A673 (cell line): ENCODE measurements around the gene ENO3. TPM values are rescaled to one million over a fixed set of nuclear protein-coding genes. Genes with fewer than 3 reads are reported as not detected.
A peak's percentile ranks its signal among the peaks of the same experiment; 100 is the strongest.

Experiments used
- BruUV-seq: library from RNA; stranded (reverse); fragments of 400-500 nt; replicated peaks from 2 replicates; lab custom pipeline; 2021; lab: Mats Ljungman, UMichigan
- CTCF ChIA-PET: fragments of 300-600 bp; sonication (Branson Sonifier 250); formaldehyde crosslinking; loops from one replicate; lab custom pipeline; 2022; ENCODE audit warnings: antibody characterized with exemption; lab: Charles Lee
- POLR2A ChIA-PET: fragments of 300-600 bp; sonication (Branson Sonifier 250); formaldehyde crosslinking; loops from one replicate; lab custom pipeline; 2022; ENCODE audit warnings: antibody characterized with exemption; ENCODE audit not compliant: low non-redundant PET; lab: Charles Lee
- DNase-seq: peaks from one replicate; pipeline ENCODE4 v3.0.0-alpha.2; 2015; ENCODE audit warnings: low spot score
- H3K27ac ChIP-seq: fragments of 200-600 bp; sonication (generic); 2 replicates; pipeline ENCODE4 v1.5.1; 2016; ENCODE audit warnings: mixed run types, low read depth, mild to moderate bottlenecking, mixed read lengths, antibody characterized with exemption, low read length; ENCODE audit not compliant: poor library complexity, severe bottlenecking
- H3K27me3 ChIP-seq: fragments of 200-600 bp; sonication (generic); replicated peaks from 2 replicates; pipeline ENCODE4 v1.6.1; 2017; ENCODE audit warnings: mixed run types, low read depth, mild to moderate bottlenecking, mixed read lengths, antibody characterized with exemption, low read length; ENCODE audit not compliant: insufficient read depth, poor library complexity
- H3K36me3 ChIP-seq: fragments of 200-600 bp; sonication (generic); 2 replicates; pipeline ENCODE4 v1.6.1; 2016; ENCODE audit warnings: mixed run types, mild to moderate bottlenecking, mixed read lengths, antibody characterized with exemption, low read length; ENCODE audit not compliant: insufficient read depth, poor library complexity, severe bottlenecking
- H3K4me1 ChIP-seq: fragments of 200-600 bp; sonication (generic); 2 replicates; pipeline ENCODE4 v1.6.1; 2017; ENCODE audit warnings: mixed run types, mild to moderate bottlenecking, mixed read lengths, antibody characterized with exemption, low read length; ENCODE audit not compliant: insufficient read depth, poor library complexity, severe bottlenecking
- H3K4me3 ChIP-seq: fragments of 200-600 bp; sonication (generic); 2 replicates; pipeline ENCODE4 v1.5.1; 2016; ENCODE audit warnings: low read depth, mixed run types, mild to moderate bottlenecking, mixed read lengths, low read length; ENCODE audit not compliant: poor library complexity, severe bottlenecking
- H3K9me3 ChIP-seq: fragments of 200-600 bp; sonication (generic); 2 replicates; pipeline ENCODE4 v1.6.1; 2016; ENCODE audit warnings: mixed run types, low read depth, mild to moderate bottlenecking, mixed read lengths, antibody characterized with exemption, low read length; ENCODE audit not compliant: poor library complexity, severe bottlenecking
- CTCF ChIP-seq: fragments of 300-800, 200-600 bp; sonication (generic); conservative IDR thresholded peaks from 2 replicates; pipeline ENCODE4 v1.5.1; 2017; ENCODE audit warnings: low read depth, mild to moderate bottlenecking, antibody characterized with exemption, low read length, moderate library complexity, mixed read lengths
- EZH2 ChIP-seq: fragments of 200-600 bp; sonication (generic); IDR thresholded peaks from 2 replicates; pipeline ENCODE4 v1.6.1; 2017; ENCODE audit warnings: borderline replicate concordance, low read depth, mild to moderate bottlenecking, mixed read lengths, antibody characterized with exemption, low read length; ENCODE audit not compliant: poor library complexity, severe bottlenecking
- intact Hi-C: fragments of 100-400 bp; cut with micrococcal nuclease; formaldehyde crosslinking; loops from one replicate; pipeline ENCODE4 v1.10.0; 2022; ENCODE audit not compliant: unreplicated experiment
- total RNA-seq: library from RNA; stranded (reverse); gene quantifications from 2 replicates; pipeline ENCODE4 v1.2.3, GENCODE V29; 2021

Gene ENO3
- total RNA-seq, 1 experiment from 2014 or later = 12.3 TPM

DNA sequence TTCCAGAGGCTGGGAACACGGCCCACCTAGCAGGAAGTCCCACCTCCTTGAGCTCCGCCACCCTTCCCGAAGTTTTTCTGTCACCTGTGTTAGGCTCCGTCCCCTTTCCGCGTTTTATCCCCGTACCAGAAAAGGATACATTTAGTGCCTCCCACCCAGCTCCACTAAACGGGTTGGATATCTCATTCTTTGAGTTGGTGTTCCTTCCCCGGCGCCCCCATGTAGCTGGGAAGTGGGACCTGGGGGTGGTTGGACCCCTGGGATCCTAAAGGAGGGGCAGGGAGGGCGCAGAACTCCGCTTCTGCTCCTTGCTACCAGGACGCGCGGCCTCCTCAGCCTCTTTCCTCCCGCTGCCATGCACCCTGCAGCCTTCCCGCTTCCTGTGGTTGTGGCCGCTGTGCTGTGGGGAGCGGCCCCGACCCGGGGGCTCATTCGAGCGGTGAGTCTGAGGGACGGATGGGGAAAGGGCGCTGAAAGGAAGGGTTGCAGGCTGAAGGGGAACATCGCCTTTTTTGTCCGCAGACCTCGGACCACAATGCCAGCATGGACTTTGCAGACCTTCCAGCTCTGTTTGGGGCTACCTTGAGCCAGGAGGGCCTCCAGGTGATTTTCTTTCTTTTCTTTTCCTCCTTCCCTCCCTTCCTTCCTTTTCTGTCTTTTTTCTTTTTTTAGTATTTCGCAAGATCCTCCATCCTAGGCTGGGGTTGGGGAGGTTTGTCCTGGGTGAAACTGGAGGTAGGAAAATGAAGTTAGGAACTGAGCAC is 10.2 kb upstream of the ENO3 start:
- Histone ChIP-seq H3K4me1 (peaks cover 30% of the 10 kb centered on the region), H3K27ac (peak overlapping the region; percentile 94), H3K36me3 (peaks cover 47% of the 10 kb centered on the region), H3K27me3 (no peaks in the 10 kb centered on the region), H3K9me3 (no peaks in the 10 kb centered on the region), H3K4me3 (peak overlapping the region; percentile 75)
- TSS peak; percentile 79 for BruUV-seq
- ChIA-PET POLR2A (interaction anchor here (0.5 to 0.6 kb wide), 2 partner anchors 95 to 439 kb away, joined by 4 to 7 read pairs; partner anchors contain the start of gene SLC52A1), CTCF (interaction anchor here (0.5 kb wide), 1 partner anchor 8 kb away, joined by 4 read pairs; the partner anchor contains the start of gene PFN1)
- no peak for TF ChIP-seq CTCF
- no peak for TF ChIP-seq EZH2
- intact Hi-C loops = no loop called here
- DNase-seq = no peak

- no TSS peak for BruUV-seq
- ChIA-PET CTCF (no interaction called here), POLR2A (no interaction called here)
- no peak for DNase-seq
- peak overlapping the region; percentile 94 for H3K27ac ChIP-seq
- H3K36me3 ChIP-seq = peaks cover 52% of the 10 kb centered on the region
- H3K4me1 ChIP-seq = peaks cover 36% of the 10 kb centered on the region
- H3K27me3 ChIP-seq = no peaks in the 10 kb centered on the region
- H3K4me3 ChIP-seq = peak overlapping the region; percentile 75
- no peak for TF ChIP-seq EZH2
- no peak for TF ChIP-seq CTCF
- no peaks in the 10 kb centered on the region for H3K9me3 ChIP-seq
- intact Hi-C loops = no loop called here
These were observed 9.7 kb upstream of the ENO3 start for GRCh38 chr17:4941319-4941610.

- POLR2A ChIA-PET = no interaction called here
- intact Hi-C loops = no loop called here
These were observed 8.0 kb upstream of the ENO3 start for GRCh38 chr17:4942760-4943508.

More at GRCh38 chr17:4942760-4943508, 8.0 kb upstream of the ENO3 start:
- no peak for DNase-seq
- Histone ChIP-seq H3K4me3 (no peak overlapping the region), H3K9me3 (no peaks in the 10 kb centered on the region), H3K4me1 (peaks cover 41% of the 10 kb centered on the region), H3K27ac (peak overlapping the region; percentile 99), H3K36me3 (peaks cover 48% of the 10 kb centered on the region), H3K27me3 (no peaks in the 10 kb centered on the region)
- CTCF ChIA-PET = no interaction called here
- no TSS peak for BruUV-seq
- TF ChIP-seq CTCF (no peak), EZH2 (no peak)
